Measurements from ENCODE around the gene FSHR.

DNA sequence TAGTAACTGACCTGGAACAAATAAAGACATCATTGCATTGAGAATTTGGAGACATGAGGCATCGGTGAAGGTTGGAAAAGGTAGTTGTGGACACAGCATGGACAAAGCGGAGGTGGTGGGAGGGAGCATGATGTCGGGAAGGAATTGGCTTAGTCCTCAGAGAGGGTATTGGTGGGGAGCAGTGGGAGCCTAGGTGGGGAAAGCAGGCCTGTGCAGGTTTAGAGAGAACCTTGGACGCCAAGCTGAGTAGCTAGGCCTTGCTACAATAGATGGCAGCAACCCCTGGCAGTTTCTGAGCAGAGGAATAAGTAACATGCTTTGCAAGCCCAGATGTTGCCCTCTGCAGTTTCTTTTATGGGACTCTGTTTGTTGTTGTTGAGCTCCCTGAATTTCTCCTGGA, 221.6 kb downstream of the FSHR start:
- no peak for TF ChIP-seq EP300 (IDR thresholded peaks at IDR 0.05)
- TF ChIP-seq, protein P1, sequence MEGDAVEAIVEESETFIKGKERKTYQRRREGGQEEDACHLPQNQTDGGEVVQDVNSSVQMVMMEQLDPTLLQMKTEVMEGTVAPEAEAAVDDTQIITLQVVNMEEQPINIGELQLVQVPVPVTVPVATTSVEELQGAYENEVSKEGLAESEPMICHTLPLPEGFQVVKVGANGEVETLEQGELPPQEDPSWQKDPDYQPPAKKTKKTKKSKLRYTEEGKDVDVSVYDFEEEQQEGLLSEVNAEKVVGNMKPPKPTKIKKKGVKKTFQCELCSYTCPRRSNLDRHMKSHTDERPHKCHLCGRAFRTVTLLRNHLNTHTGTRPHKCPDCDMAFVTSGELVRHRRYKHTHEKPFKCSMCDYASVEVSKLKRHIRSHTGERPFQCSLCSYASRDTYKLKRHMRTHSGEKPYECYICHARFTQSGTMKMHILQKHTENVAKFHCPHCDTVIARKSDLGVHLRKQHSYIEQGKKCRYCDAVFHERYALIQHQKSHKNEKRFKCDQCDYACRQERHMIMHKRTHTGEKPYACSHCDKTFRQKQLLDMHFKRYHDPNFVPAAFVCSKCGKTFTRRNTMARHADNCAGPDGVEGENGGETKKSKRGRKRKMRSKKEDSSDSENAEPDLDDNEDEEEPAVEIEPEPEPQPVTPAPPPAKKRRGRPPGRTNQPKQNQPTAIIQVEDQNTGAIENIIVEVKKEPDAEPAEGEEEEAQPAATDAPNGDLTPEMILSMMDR (IDR thresholded peaks at IDR 0.05), result no peak
- no peak for TF ChIP-seq POLR2AphosphoS5 (IDR thresholded peaks at IDR 0.05)

Data from sigmoid colon (tissue), 4 donors.